ENCODE results near the gene CRK.
A peak's percentile ranks its signal among the peaks of the same experiment; 100 is the strongest.
"Not testable (repeated sequence)": the region's sequence is repeated elsewhere in the genome, so short reads cannot be mapped to it uniquely, and the experiment has no call there.

CRK gene

GRCh38 chr17:1467898-1468492 is 12.0 kb upstream of the CRK start:
- no peak for DNase-seq (ENCODE audit: low read depth in 2 of 2)

DNA sequence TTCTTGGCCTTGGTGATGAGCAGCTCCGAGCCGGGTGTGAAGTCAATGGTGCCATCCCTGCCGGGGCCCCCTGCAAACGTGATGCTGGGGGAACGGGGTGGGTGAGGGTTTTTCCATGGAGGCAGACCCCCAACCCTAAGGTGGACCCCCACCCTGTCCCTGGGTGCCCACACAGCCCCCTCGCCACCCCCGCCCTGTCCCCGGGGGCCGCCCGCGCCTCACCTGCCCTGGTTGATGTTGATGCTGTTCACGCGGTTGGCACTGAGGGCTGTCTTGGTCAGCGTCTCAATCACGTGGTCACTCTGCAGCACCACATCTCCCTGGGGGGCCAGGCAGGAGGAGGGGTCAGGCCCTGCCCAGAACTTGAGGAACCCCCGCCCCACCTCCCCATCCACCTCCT is 11.2 kb upstream of the CRK start:
- no peak for DNase-seq (ENCODE audit: low read depth in 2 of 2)

DNA sequence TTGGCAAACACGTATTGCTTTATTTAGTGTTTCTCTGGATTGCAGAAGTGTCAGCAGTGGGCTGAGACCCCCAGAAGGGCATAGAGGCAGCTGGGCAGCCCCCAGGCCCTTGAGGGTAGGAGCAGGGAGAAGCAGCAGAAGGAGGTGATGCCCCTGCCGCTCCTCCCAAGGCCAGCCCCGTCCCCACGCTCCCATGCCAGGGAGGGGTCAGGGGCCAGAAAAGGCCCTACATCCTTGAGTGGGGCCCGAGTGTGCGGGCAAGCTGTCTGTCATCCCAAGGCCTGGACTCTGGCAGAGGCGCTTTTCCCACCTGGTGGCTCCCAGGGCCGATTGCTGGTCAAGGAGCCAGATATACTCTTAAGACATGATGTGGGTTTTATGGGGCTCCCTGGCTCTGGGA is 8.2 kb upstream of the CRK start:
- DNase-seq (ENCODE audit: low read depth in 2 of 2): no peak

DNA sequence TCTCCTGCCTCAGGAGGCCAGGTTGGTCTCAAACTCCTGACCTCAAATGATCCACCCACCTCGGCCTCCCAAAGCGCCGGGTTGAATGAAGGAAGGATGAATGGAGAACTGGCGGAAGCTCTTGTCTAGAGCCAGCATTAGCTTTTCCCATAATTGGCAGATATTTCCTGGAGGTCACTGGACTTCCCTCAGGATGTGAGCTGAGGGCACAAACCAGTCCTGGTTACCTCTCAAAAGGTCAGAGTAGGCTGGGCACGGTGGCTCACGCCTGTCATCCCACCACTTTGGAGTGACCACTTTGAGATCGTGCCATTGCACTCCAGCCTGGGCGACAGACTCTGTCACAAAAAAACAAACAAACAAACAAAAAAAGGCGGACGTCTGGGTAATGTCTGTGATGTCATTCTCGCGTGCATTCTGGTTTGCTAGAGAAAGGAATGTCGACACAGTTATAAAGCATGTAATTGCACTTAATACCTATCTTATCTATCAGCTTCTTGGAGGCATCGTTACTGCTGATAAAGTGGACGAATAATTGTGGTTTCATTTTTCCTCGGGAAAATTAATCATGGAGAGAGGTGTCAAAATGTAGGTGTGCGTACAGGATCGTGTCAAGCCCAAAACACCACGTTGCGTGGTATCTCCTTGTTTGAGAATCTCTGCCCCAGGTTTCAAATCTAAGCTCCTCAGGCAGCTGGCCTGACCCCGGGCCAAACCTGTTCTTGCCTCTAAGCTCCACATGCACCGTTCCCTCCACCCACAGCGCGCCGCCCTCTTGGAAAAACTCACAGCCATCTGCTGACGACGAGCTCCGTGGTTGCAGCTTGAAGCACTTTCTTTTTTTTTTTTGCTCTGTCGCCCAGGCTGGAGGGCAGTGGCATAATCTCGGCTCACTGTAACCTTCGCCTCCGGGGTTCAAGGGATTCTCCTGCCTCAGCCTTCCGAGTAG is 6.4 kb upstream of the CRK start:
- DNase-seq (ENCODE audit: low read depth in 2 of 2): no peak

DNA sequence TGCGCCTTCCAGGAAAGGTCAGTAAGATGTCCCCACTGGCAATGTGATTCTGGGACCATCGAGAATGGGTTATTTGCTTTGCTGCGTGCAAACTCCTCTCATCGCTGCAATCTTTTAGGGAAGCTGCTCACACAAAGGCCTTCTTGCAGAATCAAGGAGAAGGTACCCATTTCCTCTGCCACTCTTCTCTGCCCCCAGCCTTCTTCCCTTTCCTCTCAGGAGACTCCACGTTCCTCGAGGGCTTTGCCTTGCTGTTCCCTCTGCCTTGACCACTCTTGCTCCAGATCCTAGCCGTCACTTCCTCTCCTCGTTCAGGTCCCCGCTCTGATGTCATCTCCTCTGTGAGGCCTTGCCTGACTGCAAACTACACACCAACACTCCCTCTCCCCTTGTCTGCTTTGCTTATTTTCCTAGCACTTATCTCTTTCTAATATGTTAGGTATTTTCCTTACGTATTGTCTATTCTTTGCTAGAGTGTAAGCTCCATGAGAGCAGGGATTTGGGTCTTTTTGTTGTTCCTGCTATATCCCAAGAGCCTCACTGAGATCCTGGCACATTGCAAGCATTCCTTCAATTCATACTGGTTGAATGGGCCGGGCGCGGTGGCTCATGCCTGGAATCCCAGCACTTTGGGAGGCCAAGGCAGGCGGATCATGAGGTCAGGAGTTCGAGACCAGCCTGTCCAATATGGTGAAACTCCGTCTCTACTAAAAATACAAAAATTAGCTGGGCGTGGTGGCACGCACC is 5.3 kb upstream of the CRK start:
- no peak for DNase-seq (ENCODE audit: low read depth in 2 of 2)

GRCh38 chr17:1460233-1460632 is 4.2 kb upstream of the CRK start:
- no peak for DNase-seq (ENCODE audit: low read depth in 2 of 2)

DNA sequence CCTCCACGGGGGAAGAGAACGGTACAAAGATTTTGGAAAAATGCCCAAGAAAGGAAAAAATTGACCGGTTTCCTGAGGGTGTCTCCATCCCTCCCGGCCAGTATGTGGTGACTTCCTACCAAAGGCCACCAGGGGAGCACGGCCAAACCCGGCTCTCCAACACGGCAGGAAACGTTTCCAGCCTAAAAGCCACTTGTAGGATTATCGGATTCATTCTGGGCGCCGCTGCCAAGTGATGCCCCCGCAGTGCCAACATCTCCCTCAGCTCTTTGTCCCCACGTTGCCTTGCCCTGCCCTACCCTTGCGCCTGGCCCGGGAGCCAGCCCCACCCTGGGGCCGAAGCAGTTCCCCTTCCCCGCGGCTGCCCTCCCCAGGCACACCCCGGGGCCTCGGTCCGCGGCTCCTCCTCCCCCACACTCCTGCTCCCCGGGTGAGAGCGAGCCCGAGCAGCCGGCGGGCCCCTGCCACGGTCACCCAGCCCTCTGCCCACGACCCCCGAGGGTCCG is 688 bp downstream of the CRK start:
- peak; percentile 14 to 15 for DNase-seq (ENCODE audit: low read depth in 2 of 2)

- no peak for DNase-seq (ENCODE audit: low read depth in 2 of 2)
Observed at GRCh38 chr17:1454541-1454940, 1.5 kb downstream of the CRK start.

GRCh38 chr17:1453694-1454093 is 2.3 kb downstream of the CRK start:
- DNase-seq (ENCODE audit: low read depth in 2 of 2): not testable (repeated sequence)

- no peak for DNase-seq (ENCODE audit: low read depth in 2 of 2)
Observed at GRCh38 chr17:1452836-1453235, 3.2 kb downstream of the CRK start.

- not testable (repeated sequence) for DNase-seq (ENCODE audit: low read depth in 2 of 2)
Observed at GRCh38 chr17:1450261-1450660, 5.8 kb downstream of the CRK start.

- DNase-seq (ENCODE audit: low read depth in 2 of 2): no peak
Observed at GRCh38 chr17:1449412-1449967, 6.5 kb downstream of the CRK start.

GRCh38 chr17:1447052-1447451 is 9.0 kb downstream of the CRK start:
- DNase-seq (ENCODE audit: low read depth in 2 of 2): no peak

- DNase-seq (ENCODE audit: low read depth in 2 of 2): no peak
Observed at GRCh38 chr17:1446201-1446600, 9.8 kb downstream of the CRK start.

- not testable (repeated sequence) for DNase-seq (ENCODE audit: low read depth in 2 of 2)
Observed at GRCh38 chr17:1445695-1446094, 10.3 kb downstream of the CRK start.

- DNase-seq (ENCODE audit: low read depth in 2 of 2): not testable (repeated sequence)
Observed at GRCh38 chr17:1442721-1443120, 13.3 kb downstream of the CRK start.

DNA sequence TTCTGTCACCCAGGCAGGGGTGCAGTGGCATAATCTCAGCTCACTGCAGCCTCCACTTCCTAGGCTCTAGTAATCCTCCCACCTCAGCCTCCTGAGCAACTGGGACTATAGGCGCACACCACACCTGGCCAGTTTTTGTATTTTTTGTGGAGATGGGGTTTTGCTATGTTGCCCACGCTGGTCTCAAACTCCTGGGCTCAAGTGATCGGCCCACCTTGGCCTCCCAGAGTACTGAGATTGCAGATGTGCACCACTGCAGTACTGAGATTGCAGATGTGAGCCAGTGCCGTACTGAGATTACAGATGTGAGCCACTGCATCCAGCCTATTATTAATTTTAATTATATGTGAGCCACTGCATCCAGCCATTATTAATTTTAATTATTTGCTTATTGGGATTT is 13.8 kb downstream of the CRK start:
- DNase-seq (ENCODE audit: low read depth in 2 of 2): no peak

GRCh38 chr17:1440921-1441320 is 15.1 kb downstream of the CRK start:
- DNase-seq (ENCODE audit: low read depth in 2 of 2): no peak

DNA sequence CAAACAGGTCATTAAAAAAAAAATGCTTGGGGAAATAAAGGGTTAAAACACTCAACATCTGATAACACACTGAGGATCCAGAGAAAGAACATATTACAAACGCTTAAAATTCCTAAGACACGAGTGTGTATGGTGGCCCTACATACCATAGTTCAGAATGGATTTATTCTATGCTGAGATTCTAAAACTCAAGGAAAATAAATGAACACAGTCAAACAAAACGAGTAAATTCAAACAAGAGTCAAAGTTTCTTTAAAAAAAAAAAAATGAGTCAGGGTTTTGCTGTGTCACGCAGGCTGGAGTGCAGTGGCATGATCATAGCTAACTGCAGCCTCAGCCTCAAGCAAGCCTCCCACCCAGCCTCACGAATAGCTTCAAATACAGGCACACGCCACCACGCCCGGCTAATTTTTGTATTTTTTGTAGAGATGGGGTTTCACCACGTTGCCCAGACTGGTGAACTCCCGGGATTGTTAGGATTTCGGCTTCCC is 17.4 kb downstream of the CRK start:
- DNase-seq (ENCODE audit: low read depth in 2 of 2): peak; percentile 39 to 56

- DNase-seq (ENCODE audit: low read depth in 2 of 2): no peak
Observed at GRCh38 chr17:1435326-1435725, 20.7 kb downstream of the CRK start.

GRCh38 chr17:1434150-1434549 is 21.9 kb downstream of the CRK start:
- DNase-seq (ENCODE audit: low read depth in 2 of 2): no peak

GRCh38 chr17:1431631-1432104 is 24.4 kb downstream of the CRK start:
- DNase-seq (ENCODE audit: low read depth in 2 of 2): no peak
